GM23338 (cell line): Measurements from ENCODE around the gene SAMD4A. TPM values are rescaled to one million over a fixed set of nuclear protein-coding genes. Genes with fewer than 3 reads are reported as not detected.
"Not testable (repeated sequence)": the region's sequence is repeated elsewhere in the genome, so short reads cannot be mapped to it uniquely, and the experiment has no call there.

Experiments
- ATAC-seq: fragments of 200-7000 bp; cut with Tn5 transposase; 3 replicates; pipeline ENCODE4 v1.9.1; 2020
- DNase-seq: peaks from one replicate; pipeline ENCODE4 v3.0.0-alpha.2; 2015; ENCODE audit warnings: low spot score
- H2AFZ ChIP-seq: fragments of 200-600 bp; sonication (generic); 2 replicates; pipeline ENCODE4 v1.8.0; 2016; ENCODE audit warnings: antibody characterized with exemption, mild to moderate bottlenecking, moderate library complexity
- H3F3A ChIP-seq: fragments of 200-600 bp; sonication (generic); replicated peaks from 2 replicates; pipeline ENCODE4 v1.8.0; 2017; ENCODE audit warnings: antibody characterized with exemption, mixed run types, low read depth
- H3K27ac ChIP-seq: fragments of 200-600 bp; sonication (generic); 2 replicates; pipeline ENCODE4 v1.6.1; 2016; ENCODE audit warnings: low read depth
- H3K27me3 ChIP-seq: fragments of 200-600 bp; sonication (generic); 2 replicates; pipeline ENCODE4 v1.8.0; 2016; ENCODE audit warnings: mild to moderate bottlenecking, mixed run types, moderate library complexity; ENCODE audit not compliant: insufficient read depth
- H3K36me3 ChIP-seq: fragments of 200-600 bp; sonication (generic); 2 replicates; pipeline ENCODE4 v1.8.0; 2016; ENCODE audit warnings: mild to moderate bottlenecking; ENCODE audit not compliant: insufficient read depth
- H3K4me1 ChIP-seq: fragments of 200-600 bp; sonication (generic); 2 replicates; pipeline ENCODE4 v1.8.0; 2016; ENCODE audit warnings: mild to moderate bottlenecking, moderate library complexity; ENCODE audit not compliant: insufficient read depth
- H3K4me2 ChIP-seq: fragments of 200-600 bp; sonication (generic); 2 replicates; pipeline ENCODE4 v1.7.1; 2017; ENCODE audit warnings: mixed run types
- H3K4me3 ChIP-seq: fragments of 200-600 bp; sonication (generic); 2 replicates; pipeline ENCODE4 v1.6.1; 2016; ENCODE audit warnings: mixed run types
- H3K79me2 ChIP-seq: fragments of 200-600 bp; sonication (generic); replicated peaks from 2 replicates; pipeline ENCODE4 v1.8.0; 2017; ENCODE audit warnings: mild to moderate bottlenecking; ENCODE audit not compliant: insufficient read depth
- H3K9me2 ChIP-seq: fragments of 200-600 bp; sonication (generic); 2 replicates; pipeline ENCODE4 v1.8.0; 2017; ENCODE audit not compliant: insufficient read depth
- H4K20me1 ChIP-seq: fragments of 200-600 bp; sonication (generic); replicated peaks from 2 replicates; pipeline ENCODE4 v1.8.0; 2017; ENCODE audit warnings: mild to moderate bottlenecking; ENCODE audit not compliant: insufficient read depth
- H3K27ac Mint-ChIP-seq: 2 replicates; pipeline ENCODE4 v1.8.0; 2020; ENCODE audit warnings: inconsistent platforms, mild to moderate bottlenecking, moderate library complexity, mixed read lengths
- H3K27me3 Mint-ChIP-seq: 3 replicates; pipeline ENCODE4 v1.8.0; 2022; ENCODE audit warnings: low read depth, mild to moderate bottlenecking, moderate library complexity, mixed read lengths, inconsistent platforms; ENCODE audit not compliant: insufficient read depth, poor library complexity
- H3K36me3 Mint-ChIP-seq: 3 replicates; pipeline ENCODE4 v1.8.0; 2021; ENCODE audit warnings: low read depth, mild to moderate bottlenecking, inconsistent platforms, moderate library complexity, mixed read lengths
- H3K4me1 Mint-ChIP-seq: 3 replicates; pipeline ENCODE4 v1.8.0; 2020; ENCODE audit warnings: mild to moderate bottlenecking, inconsistent platforms, mixed read lengths
- H3K4me3 Mint-ChIP-seq: 3 replicates; pipeline ENCODE4 v1.8.0; 2021; ENCODE audit warnings: moderate library complexity, mild to moderate bottlenecking, inconsistent platforms, mixed read lengths
- H3K9me3 Mint-ChIP-seq: 3 replicates; pipeline ENCODE4 v1.8.0; 2020; ENCODE audit warnings: moderate library complexity, mild to moderate bottlenecking, inconsistent platforms, mixed read lengths
- EZH2phosphoT487 ChIP-seq: fragments of 200-600 bp; sonication (generic); IDR thresholded peaks from one replicate; pipeline ENCODE4 v1.8.1; 2018; ENCODE audit warnings: antibody characterized with exemption; ENCODE audit not compliant: unreplicated experiment
- NANOG ChIP-seq: IDR thresholded peaks from 2 replicates; pipeline ENCODE4 v1.6.1; 2016; ENCODE audit warnings: antibody characterized with exemption, borderline replicate concordance
- STAT1 ChIP-seq: IDR thresholded peaks from one replicate; pipeline ENCODE4 v1.6.1; 2016; ENCODE audit warnings: antibody characterized with exemption; ENCODE audit not compliant: unreplicated experiment
- ZNF114 ChIP-seq: fragments of 250-450 bp; sonication (Bioruptor Pico); IDR thresholded peaks from 2 replicates; pipeline ENCODE4 v1.5.0; 2020; ENCODE audit warnings: mild to moderate bottlenecking, moderate library complexity
- ZNF331 ChIP-seq: fragments of 250-450 bp; sonication (Bioruptor Pico); IDR thresholded peaks from 2 replicates; pipeline ENCODE4 v1.5.0; 2020; ENCODE audit warnings: low read depth, mild to moderate bottlenecking, moderate library complexity
- polyA plus RNA-seq: library from polyadenylated mRNA; unstranded; fragments of >200 nt; fragmentation: Nextera tagmentation; extraction: Ambion mirVana; gene quantifications from 2 replicates; pipeline ENCODE4 v1.2.1, GENCODE V29; 2016
- total RNA-seq: library from RNA; depleted of rRNA; stranded (reverse); fragments of >200 nt; shearing (Covaris generic); gene quantifications from 2 replicates; pipeline ENCODE4 v1.2.3, GENCODE V29; 2014
- TF ChIP-seq, protein P1 (sequence below): IDR thresholded peaks from one replicate; pipeline ENCODE4 v1.6.1; 2018; ENCODE audit warnings: antibody characterized with exemption; ENCODE audit not compliant: unreplicated experiment
- TF ChIP-seq, protein P2 (sequence below), 2 experiments: fragments of 200-600 bp in 1 of 2; sonication (generic) in 1 of 2; conservative IDR thresholded peaks; 2 replicates each; pipeline versions ENCODE4 v1.5.1 to v1.6.1; 2016 to 2017; ENCODE audit warnings: antibody characterized with exemption in 2 of 2, low read depth in 2 of 2, mild to moderate bottlenecking in 2 of 2, moderate library complexity in 1 of 2
- TF ChIP-seq, protein P3 (sequence below): IDR thresholded peaks from 2 replicates; pipeline ENCODE4 v1.6.1; 2016; ENCODE audit warnings: antibody characterized with exemption

The SAMD4A gene
- total and polyA plus RNA-seq, 2 experiments from 2014 or later, result 1.6 to 6.9 TPM

DNA sequence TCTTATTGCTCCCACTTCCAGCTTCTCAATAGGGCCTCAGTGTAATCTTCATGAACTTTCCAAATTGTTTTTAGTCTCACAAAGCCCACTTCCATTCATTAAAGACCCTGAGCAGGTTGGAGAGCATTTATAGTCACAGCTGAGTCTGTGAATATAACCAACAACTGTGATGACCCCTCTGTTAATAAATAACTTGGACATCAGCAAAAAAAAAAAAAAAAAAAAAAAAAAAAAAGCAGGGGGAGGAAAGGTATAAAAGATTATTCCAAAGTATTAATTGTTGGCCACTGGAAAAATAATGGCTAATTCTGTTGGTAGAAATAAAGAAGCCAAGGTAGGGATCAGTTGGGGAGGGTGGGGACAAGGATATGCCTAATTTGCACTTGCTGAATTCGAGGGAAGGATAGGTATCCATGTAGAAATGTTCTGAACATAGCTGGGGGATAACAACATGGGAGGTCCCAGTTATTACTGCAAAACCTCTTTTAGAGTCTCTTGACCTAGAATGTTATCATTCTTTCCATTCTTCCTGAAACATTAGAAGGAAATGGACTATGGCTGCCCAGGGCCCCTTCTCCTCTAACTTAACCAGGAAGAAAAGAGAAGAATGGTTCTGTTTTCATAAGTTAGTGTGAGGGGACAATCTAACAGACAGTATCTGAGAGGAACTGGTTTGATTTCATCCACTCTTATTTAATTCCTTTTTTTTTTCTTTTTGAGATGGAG is 56.5 kb downstream of the SAMD4A start (continued):
- TF ChIP-seq EZH2phosphoT487, result no peak
- TF ChIP-seq ZNF114, result no peak
- TF ChIP-seq, protein P1, sequence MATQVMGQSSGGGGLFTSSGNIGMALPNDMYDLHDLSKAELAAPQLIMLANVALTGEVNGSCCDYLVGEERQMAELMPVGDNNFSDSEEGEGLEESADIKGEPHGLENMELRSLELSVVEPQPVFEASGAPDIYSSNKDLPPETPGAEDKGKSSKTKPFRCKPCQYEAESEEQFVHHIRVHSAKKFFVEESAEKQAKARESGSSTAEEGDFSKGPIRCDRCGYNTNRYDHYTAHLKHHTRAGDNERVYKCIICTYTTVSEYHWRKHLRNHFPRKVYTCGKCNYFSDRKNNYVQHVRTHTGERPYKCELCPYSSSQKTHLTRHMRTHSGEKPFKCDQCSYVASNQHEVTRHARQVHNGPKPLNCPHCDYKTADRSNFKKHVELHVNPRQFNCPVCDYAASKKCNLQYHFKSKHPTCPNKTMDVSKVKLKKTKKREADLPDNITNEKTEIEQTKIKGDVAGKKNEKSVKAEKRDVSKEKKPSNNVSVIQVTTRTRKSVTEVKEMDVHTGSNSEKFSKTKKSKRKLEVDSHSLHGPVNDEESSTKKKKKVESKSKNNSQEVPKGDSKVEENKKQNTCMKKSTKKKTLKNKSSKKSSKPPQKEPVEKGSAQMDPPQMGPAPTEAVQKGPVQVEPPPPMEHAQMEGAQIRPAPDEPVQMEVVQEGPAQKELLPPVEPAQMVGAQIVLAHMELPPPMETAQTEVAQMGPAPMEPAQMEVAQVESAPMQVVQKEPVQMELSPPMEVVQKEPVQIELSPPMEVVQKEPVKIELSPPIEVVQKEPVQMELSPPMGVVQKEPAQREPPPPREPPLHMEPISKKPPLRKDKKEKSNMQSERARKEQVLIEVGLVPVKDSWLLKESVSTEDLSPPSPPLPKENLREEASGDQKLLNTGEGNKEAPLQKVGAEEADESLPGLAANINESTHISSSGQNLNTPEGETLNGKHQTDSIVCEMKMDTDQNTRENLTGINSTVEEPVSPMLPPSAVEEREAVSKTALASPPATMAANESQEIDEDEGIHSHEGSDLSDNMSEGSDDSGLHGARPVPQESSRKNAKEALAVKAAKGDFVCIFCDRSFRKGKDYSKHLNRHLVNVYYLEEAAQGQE, result no peak
- TF ChIP-seq, protein P2, sequence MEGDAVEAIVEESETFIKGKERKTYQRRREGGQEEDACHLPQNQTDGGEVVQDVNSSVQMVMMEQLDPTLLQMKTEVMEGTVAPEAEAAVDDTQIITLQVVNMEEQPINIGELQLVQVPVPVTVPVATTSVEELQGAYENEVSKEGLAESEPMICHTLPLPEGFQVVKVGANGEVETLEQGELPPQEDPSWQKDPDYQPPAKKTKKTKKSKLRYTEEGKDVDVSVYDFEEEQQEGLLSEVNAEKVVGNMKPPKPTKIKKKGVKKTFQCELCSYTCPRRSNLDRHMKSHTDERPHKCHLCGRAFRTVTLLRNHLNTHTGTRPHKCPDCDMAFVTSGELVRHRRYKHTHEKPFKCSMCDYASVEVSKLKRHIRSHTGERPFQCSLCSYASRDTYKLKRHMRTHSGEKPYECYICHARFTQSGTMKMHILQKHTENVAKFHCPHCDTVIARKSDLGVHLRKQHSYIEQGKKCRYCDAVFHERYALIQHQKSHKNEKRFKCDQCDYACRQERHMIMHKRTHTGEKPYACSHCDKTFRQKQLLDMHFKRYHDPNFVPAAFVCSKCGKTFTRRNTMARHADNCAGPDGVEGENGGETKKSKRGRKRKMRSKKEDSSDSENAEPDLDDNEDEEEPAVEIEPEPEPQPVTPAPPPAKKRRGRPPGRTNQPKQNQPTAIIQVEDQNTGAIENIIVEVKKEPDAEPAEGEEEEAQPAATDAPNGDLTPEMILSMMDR (conservative IDR thresholded peaks at IDR 0.05; ENCODE audit: low read depth in 2 of 2), result no peak

DNA sequence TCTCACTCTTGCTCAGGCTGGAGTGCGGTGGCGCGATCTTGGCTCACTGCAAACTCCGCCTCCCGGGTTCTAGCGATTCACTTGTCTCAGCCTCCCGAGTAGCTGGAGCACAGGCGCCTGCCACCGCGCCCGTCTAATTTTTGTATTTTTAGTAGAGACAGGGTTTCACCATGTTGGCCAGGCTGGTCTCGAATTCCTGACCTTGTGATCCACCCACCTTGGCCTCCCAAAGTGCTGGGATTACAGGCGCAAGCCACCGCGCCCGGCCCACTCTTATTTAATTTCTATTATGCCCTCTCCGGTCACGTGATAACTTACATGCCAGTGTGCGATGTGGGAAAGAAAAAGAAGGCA is 57.1 kb downstream of the SAMD4A start:
- DNase-seq, H3K9me3 Mint-ChIP-seq, H3K4me3 Mint-ChIP-seq, H3F3A ChIP-seq, H3K9me2 ChIP-seq, H3K27ac Mint-ChIP-seq, H4K20me1 ChIP-seq, H3K4me2 ChIP-seq, H3K27me3 Mint-ChIP-seq, H3K36me3 Mint-ChIP-seq, H2AFZ ChIP-seq, H3K27ac ChIP-seq, ATAC-seq, H3K36me3 ChIP-seq, H3K27me3 ChIP-seq, H3K79me2 ChIP-seq, H3K4me3 ChIP-seq: not testable (repeated sequence)
- H3K4me1 ChIP-seq, result peaks cover 32% of the 10 kb centered on the region
- H3K4me1 Mint-ChIP-seq, result peaks cover 35% of the 10 kb centered on the region

DNA sequence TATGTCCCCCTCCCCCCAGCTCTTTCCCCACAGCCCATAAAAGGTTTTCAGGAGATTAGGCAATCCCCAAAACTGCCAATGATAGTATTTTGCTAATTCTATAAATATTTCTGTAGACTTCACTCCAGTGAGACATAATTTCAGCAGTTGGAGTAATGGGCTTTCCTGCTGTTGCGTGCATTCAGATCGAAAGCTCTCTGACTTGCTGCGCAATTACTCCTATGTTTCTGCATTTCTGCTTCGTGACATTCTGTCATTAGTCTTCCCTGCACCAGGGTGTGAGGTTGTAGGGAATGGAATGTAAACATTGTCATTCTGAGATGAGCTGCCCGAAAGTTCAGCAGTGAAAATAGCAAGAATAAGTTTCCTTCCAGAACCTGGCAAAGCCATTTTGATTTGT is 58.2 kb downstream of the SAMD4A start:
- H3K4me2 ChIP-seq, result 0 out of 2 replicates have a peak overlapping the region, but pooled peaks have one; percentile 17

More for the DNA sequence above, 58.2 kb downstream of the SAMD4A start:
- Histone ChIP-seq H3K4me1 (peaks cover 32% of the 10 kb centered on the region), H3K4me3 (no peak overlapping the region), H3K79me2 (no peaks in the 10 kb centered on the region), H3K9me2 (no peaks in the 10 kb centered on the region; the same call in 1 of the 2 replicates), H2AFZ (no peak overlapping the region), H3K27ac (no peak overlapping the region), H3K36me3 (no peaks in the 10 kb centered on the region; the same call in 1 of the 2 replicates), H3F3A (no peaks in the 10 kb centered on the region), H4K20me1 (no peaks in the 10 kb centered on the region), H3K27me3 (no peaks in the 10 kb centered on the region)
- Mint-ChIP-seq H3K36me3 (no peaks in the 10 kb centered on the region), H3K9me3 (peaks cover 5% of the 10 kb centered on the region; the same call in 1 of the 3 replicates), H3K4me1 (peaks cover 35% of the 10 kb centered on the region), H3K4me3 (no peak overlapping the region), H3K27me3 (peaks cover 1% of the 10 kb centered on the region), H3K27ac (no peak overlapping the region)
- TF ChIP-seq, protein P3, sequence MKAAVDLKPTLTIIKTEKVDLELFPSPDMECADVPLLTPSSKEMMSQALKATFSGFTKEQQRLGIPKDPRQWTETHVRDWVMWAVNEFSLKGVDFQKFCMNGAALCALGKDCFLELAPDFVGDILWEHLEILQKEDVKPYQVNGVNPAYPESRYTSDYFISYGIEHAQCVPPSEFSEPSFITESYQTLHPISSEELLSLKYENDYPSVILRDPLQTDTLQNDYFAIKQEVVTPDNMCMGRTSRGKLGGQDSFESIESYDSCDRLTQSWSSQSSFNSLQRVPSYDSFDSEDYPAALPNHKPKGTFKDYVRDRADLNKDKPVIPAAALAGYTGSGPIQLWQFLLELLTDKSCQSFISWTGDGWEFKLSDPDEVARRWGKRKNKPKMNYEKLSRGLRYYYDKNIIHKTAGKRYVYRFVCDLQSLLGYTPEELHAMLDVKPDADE, result no peak
- TF ChIP-seq NANOG (no peak), STAT1 (no peak), ZNF114 (no peak), ZNF331 (CRISPR knock-in tag) (no peak)
- DNase-seq, result peak; percentile 44
- ATAC-seq, result peak; percentile 30; the same call in 1 of the 3 replicates
